Lower lobe of right lung (tissue), 2 donors: Measurements from ENCODE around the gene ENO3. TPM values are rescaled to one million over a fixed set of nuclear protein-coding genes. Genes with fewer than 3 reads are reported as not detected.
A peak's percentile ranks its signal among the peaks of the same experiment; 100 is the strongest.

Source experiments
- ATAC-seq, 2 donors: fragments of 200-7000 bp; cut with Tn5 transposase; one replicate each; pipeline ENCODE4 v1.9.1; 2020 to 2022; ENCODE audit warnings: mild to moderate bottlenecking in 2 of 2, moderate library complexity in 2 of 2
- DNase-seq: peaks from one replicate; pipeline ENCODE4 v3.0.0-alpha.2; 2020
- H3K27ac ChIP-seq: fragments of 200-600 bp; one replicate; pipeline ENCODE4 v1.8.0; 2022
- H3K27me3 ChIP-seq: fragments of 200-600 bp; one replicate; pipeline ENCODE4 v1.8.0; 2022; ENCODE audit warnings: low read depth
- H3K36me3 ChIP-seq: fragments of 200-600 bp; one replicate; pipeline ENCODE4 v1.8.0; 2022; ENCODE audit warnings: mild to moderate bottlenecking
- H3K4me1 ChIP-seq: fragments of 200-600 bp; one replicate; pipeline ENCODE4 v1.8.0; 2022
- H3K4me3 ChIP-seq: fragments of 200-600 bp; one replicate; pipeline ENCODE4 v1.8.0; 2022; ENCODE audit warnings: mild to moderate bottlenecking
- H3K9me3 ChIP-seq: fragments of 200-600 bp; one replicate; pipeline ENCODE4 v1.8.0; 2022
- CTCF ChIP-seq: fragments of 200-600 bp; IDR thresholded peaks from one replicate; pipeline ENCODE4 v1.8.0; 2022; ENCODE audit warnings: antibody characterized with exemption, mild to moderate bottlenecking
- intact Hi-C: fragments of 100-400 bp; cut with DNase I; formaldehyde crosslinking; loops from one replicate; pipeline ENCODE4 v1.11.0; 2022
- total RNA-seq: library from RNA; stranded (reverse); fragmentation: NEBNext Ultra II Directional; extraction: Animal tissue kit (Norgen Biotek cat#: 25700); gene quantifications from one replicate; pipeline ENCODE4 v1.2.1, GENCODE V29; 2021
- donor health status: DM: no; HTN: yes; CAD: no; lungs with severe emphysema.

The ENO3 gene
- total RNA-seq, 1 donor from 2014 or later: 8.2 TPM

- TF ChIP-seq CTCF: no peak
- ATAC-seq: no peak
- Histone ChIP-seq H3K27ac (no peak overlapping the region), H3K36me3 (peaks cover 50% of the 10 kb centered on the region), H3K4me3 (peak overlapping the region; percentile 99), H3K4me1 (peaks cover 58% of the 10 kb centered on the region), H3K27me3 (no peaks in the 10 kb centered on the region), H3K9me3 (no peaks in the 10 kb centered on the region)
- DNase-seq: no peak
- intact Hi-C loops: no loop called here
These were observed 4.5 kb upstream of the ENO3 start for GRCh38 chr17:4946312-4946976.

GRCh38 chr17:4947010-4947410 lies 3.9 kb upstream of the ENO3 start:
- TF ChIP-seq CTCF: no peak
- Histone ChIP-seq H3K27ac (peak overlapping the region; percentile 98), H3K9me3 (no peaks in the 10 kb centered on the region), H3K4me3 (peak overlapping the region; percentile 99), H3K4me1 (peaks cover 54% of the 10 kb centered on the region), H3K27me3 (no peaks in the 10 kb centered on the region), H3K36me3 (peaks cover 48% of the 10 kb centered on the region)
- ATAC-seq: no peak
- intact Hi-C loops: no loop called here
- no peak for DNase-seq

- TF ChIP-seq CTCF: no peak
- intact Hi-C loops: no loop called here
These were observed 3.3 kb upstream of the ENO3 start for GRCh38 chr17:4947411-4948165.

GRCh38 chr17:4948166-4948930 lies 2.6 kb upstream of the ENO3 start, which contains the start of gene PFN1:
Gene PFN1, minus strand, starts transcription at chr17:4948530. Its CDS starts 136 bp downstream, at chr17:4948394.
- H3K9me3 ChIP-seq: no peaks in the 10 kb centered on the region
- DNase-seq (peak; percentile 94), ATAC-seq (peak; percentile 82 to 88)
- H3K36me3 ChIP-seq: peaks cover 35% of the 10 kb centered on the region
- peak within 1 kb of the TSS; percentile 98 for H3K27ac ChIP-seq
- peaks cover 48% of the 10 kb centered on the region for H3K4me1 ChIP-seq
- intact Hi-C loops: no loop called here
- H3K4me3 ChIP-seq: peak within 1 kb of the TSS; percentile 99
- no peak for TF ChIP-seq CTCF
- no peaks in the 10 kb centered on the region for H3K27me3 ChIP-seq

More at GRCh38 chr17:4947411-4948165, 3.3 kb upstream of the ENO3 start:
- peaks cover 54% of the 10 kb centered on the region for H3K4me1 ChIP-seq
- DNase-seq: peak; percentile 78
- peak overlapping the region; percentile 98 for H3K27ac ChIP-seq
- H3K4me3 ChIP-seq: peak overlapping the region; percentile 99
- H3K27me3 ChIP-seq: no peaks in the 10 kb centered on the region
- ATAC-seq: peak; percentile 61 to 70
- H3K36me3 ChIP-seq: peaks cover 42% of the 10 kb centered on the region
- no peaks in the 10 kb centered on the region for H3K9me3 ChIP-seq

- Histone ChIP-seq H3K36me3 (peaks cover 29% of the 10 kb centered on the region), H3K4me3 (peak overlapping the region; percentile 99), H3K9me3 (no peaks in the 10 kb centered on the region), H3K4me1 (peaks cover 47% of the 10 kb centered on the region), H3K27me3 (no peaks in the 10 kb centered on the region), H3K27ac (peak overlapping the region; percentile 98)
- DNase-seq: peak; percentile 90
- TF ChIP-seq CTCF: no peak
- ATAC-seq: peak; percentile 81 to 88
- intact Hi-C loops: no loop called here
These were observed 2.0 kb upstream of the ENO3 start for GRCh38 chr17:4948931-4949320.
